NCI-H2171 treated with DMSO at 0.1 percent for 48 hours (cell line): ENCODE measurements around the gene SLC39A11.
"Not testable (repeated sequence)": the region's sequence is repeated elsewhere in the genome, so short reads cannot be mapped to it uniquely, and the experiment has no call there.

Experiments used
- DNase-seq: peaks from one replicate; lab custom pipeline; 2025; lab: John Stamatoyannopoulos, UW

SLC39A11 gene

DNA sequence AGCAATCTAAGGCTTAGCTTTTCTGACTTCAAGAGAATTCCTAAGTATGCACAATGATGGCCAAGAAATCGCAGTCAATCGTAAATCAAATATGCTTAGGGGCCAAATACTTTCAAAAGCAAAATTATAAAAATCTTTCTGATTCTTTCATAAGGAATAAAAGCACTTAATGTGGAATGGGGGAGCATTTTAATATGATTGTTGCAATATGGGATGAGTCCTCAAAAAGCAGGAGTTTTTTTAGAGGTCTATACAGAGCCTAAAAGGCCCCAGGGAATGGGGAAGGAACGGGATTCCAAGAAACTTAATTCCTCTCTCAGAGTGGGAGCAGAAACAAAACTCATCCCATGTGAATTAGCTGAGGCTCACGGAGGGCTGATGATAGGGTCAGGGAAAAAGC is 14.7 kb upstream of the SLC39A11 start:
- DNase-seq, result no peak

DNA sequence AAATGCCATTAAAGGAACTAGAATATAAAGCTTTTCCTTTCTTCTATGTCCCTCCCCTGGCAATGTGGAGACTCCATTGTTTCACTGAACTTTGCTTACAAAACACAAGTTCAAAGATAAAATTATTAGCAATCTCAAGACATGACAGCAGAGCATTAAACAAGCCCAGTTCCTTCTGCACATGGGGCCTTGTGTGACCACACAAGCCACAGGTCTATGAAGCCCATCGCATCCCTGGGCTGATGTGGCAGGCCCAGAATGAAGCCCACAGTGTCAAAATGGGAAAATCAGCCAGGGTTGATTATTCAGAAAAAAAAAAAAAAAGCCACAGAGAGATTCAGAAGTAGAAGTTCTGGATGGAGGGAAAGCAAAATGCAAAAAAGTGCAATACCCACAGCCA is 12.9 kb upstream of the SLC39A11 start:
- no peak for DNase-seq

DNA sequence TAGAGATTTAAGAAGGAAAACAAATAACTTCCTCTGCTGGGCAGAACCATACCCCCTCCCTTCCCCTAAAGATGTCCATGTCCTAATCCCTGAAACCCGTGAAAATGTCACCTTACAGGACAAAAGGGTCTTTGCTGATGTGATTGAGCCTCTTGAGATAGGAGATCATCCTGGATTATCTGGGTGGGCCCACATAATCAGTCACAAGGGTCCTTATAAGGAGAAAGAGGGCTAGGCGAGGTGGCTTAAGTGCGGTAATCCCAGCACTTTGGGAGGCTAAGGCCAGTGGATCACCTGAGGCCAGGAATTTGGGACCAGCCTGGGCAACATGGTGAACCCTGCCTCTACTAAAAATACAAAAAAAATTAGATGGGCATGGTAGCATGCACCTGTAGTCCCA is 12.0 kb upstream of the SLC39A11 start:
- no peak for DNase-seq

DNA sequence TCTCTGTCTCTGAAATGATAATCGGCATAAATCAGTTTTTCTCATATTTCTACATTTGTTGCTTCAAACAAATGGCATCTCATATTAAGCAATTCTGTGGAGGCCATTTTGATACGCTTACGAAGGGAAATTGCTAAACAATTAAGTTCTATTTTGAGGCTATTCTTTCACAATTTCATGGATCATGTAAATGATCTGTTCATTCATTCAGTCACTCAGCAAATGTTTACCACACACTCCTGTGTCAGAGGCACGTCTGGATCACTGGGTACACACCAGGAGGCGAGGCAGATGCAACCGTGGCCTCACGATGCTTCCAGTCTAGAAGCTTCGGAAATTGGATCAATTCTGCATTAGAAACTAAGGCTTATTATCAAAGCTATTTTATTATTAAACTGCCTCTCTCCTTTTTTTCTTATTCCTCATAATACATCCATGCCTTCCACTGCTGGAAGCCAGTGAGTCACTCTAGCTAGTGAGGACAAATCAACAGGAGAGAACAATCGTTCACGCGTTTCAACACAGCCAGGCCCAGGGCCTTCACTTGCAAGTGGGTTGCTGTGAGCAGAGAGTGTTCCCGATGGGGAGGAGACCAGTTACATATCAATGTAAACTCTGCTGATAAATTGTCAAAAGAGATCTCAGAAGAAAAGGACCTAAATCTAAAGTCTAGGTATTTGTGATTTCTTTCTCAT is 11.3 kb upstream of the SLC39A11 start:
- no peak for DNase-seq

DNA sequence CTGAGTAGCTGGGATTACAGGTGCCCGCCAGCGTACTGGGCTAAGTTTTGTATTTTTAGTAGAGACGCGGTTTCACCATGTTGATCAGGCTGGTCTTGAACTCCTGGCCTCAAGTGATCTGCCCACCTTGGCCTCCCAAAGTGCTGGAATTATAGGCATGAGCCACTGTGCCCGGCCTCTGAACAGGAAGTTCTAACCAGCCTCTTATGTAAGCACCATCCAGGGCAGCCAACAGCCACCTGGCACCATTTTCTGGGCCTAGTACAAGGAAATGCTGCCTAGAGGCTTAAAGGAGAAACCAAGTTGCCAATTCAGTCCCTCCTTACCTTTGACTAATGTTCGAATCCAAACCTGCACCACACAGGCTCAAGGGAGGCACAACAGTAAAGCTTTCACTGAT is 8.5 kb upstream of the SLC39A11 start:
- no peak for DNase-seq

DNA sequence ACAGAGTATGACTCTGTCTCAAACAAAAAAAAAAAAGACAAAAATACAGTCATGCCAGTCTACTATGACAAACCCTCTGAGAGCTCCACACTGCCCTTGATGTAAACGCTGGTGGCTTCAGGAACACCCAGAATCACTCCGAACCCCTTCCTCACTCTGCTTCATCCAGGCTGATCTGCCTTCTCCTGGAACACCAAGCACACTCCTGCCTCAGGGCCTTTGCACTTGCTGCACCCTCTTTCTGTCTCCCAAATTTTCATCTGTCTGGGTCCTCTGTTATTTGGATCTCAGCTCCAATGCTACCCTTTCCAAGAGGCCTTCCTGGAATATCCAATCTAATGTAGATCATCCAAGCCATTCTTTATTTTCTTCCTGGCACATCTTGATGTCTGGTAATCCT is 7.9 kb upstream of the SLC39A11 start:
- DNase-seq, result no peak

DNA sequence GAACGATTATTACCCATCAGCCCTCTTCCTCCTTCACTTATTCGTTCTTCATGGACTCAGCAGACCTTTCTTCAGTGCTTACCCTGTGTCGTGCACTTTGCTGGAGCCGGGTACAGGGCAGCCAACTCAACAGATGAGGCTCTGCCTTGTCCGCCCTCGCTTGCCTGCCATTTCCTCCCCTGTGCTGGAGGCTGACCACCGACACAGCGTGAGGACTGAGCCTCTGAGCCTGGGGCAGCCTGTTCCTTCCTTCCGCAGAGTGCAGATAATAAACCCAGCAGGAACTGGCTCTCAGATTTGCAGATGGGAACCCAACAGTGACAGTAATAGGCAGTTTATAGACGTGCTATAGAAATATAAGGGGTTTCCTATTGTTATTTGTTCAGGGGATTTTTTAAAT is 7.0 kb upstream of the SLC39A11 start:
- no peak for DNase-seq

DNA sequence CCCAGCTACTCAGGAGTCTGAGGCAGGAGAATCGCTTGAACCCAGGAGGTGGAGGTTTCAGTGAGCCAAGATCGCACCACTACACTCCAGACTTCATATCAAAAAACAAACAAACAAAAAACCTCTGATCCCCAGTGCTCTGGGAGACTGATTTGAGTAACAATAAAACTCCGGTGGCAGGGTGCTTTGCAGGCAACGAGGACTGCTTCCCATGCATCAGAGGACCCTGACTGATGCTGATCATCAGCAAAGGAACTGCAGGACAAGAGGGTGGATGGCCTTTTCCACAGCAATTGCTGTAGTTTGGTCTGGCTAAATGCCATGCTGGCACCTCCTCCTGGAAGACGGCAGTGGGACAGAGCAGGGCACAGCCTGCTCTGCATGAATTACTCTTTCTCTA is 6.4 kb upstream of the SLC39A11 start:
- no peak for DNase-seq

DNA sequence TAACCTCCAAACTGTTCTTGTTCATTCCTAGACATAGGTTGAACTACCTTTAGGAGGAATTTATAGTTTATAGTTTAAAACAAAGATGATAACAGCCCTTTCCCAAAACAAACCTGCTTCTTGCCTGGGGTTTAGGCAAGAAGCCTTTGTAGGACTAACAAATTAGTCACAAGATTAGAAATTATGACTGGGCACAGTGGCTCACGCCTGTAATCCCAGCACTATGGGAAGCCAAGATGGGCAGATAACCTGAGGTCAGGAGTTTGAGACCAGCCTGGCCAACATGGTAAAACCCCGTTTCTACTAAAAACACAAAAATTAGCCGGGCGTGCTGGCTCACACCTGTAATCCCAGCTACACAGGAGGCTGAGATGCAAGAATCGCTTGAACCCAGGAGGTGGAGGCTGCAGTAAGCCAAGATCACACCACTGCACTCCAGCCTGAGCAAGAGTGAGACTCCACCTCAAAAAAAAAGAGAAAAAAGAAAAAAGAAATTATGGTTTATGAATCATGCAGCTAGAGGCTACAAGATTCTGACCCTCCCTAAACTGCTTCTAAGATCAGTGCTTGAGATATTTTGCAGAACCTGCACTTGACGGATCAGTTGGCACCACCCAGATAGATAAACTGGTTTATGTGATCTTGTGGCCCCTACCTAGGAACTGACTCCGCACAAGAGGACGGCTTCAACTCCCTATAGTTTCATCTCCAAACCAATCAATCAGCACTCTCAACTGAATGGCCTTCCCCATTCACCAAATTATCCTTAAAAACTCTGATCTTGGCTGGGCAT is 5.7 kb upstream of the SLC39A11 start:
- not testable (repeated sequence) for DNase-seq

DNA sequence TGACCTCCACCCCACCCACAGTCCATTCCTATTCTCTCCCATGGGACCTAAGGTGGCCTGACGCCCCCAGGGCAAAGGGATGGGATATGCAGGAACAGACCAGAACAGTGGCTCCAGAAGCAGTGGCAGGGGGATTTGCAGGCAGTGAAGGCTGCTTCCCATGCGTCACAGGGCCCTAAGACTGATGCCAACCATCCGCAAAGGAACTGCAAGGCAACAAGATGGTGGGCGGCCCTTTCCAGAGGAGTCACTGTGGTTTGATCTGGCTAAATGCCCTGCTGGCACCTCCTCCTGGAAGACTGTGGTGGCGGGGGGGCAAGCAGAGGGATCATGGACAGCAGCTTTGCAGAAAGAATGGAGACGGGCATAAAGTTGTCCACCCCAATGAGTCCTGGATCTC is 4.4 kb upstream of the SLC39A11 start:
- no peak for DNase-seq

DNA sequence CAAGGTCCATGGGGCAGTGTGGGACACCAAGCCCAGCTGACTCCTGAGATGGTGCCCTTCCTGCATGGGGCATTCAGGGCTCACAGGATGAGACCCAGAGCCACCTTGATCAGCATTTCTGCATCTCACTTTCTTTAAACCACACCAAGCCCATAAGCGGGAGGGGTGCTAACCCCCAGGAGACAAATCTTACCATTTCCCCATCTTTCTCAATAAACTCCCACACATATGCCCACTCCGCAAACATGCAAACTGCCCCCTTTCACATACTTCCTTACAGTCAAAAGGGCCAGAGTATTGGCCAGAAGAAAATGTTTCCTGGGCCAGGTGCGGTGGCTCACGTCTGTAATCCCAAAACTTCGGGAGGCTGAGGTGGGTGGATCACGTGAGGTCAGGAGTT is 3.7 kb upstream of the SLC39A11 start:
- no peak for DNase-seq

DNA sequence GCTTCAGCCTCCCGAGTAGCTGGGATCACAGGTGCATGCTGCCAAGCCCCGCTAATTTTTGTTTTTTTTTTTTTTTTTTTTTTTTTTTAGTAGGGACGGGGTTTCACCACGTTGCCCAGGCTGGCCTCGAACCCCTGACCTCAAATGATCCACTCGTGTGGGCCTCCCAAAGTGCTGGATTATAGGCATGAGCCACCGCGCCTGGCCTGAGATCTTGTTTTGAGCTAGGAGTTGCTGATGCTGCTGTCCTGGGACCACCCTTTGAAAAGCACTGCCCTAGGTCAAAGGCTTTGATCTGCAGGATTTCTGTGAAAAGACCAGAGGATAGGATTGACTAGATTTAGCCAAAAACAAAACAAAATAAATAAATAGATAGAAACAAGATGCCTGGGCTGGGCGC is 798 bp upstream of the SLC39A11 start:
- DNase-seq, result no peak

DNA sequence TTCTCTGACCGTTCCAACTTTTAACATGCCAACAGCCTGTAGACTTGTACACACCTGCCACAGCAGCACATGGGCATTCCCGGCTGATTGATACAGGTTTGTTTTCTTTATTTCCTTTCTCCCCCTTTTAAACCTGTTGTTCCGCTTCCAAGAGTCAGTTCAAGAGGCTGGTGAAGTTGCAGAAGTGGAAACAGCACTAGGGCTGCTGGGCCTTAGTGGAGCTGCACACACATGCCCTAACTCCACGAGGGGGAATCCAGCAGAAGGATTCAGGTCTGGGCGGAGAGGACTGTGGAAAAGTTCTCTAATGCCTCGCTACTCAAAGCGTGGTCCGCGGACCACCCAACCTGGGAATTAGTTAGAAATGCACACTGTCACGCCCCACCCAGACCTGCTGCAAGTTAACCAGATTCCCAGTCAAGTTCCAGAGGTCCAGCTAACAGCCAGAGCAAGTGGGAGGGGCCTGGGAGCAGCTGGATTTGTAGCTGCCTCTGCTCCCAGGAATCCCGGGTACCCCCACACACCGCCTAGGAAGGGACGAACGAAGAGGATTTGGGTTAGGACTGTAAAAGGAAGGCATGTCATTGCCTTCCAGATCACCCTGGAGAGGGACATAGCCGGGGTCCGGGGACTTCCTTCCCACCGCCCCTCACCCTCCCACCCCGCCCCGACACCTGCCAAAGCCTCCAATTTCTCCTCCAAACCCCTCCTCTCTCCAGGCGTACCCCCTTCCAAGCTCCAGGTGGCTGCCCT is 542 bp downstream of the SLC39A11 start:
- no peak for DNase-seq

DNA sequence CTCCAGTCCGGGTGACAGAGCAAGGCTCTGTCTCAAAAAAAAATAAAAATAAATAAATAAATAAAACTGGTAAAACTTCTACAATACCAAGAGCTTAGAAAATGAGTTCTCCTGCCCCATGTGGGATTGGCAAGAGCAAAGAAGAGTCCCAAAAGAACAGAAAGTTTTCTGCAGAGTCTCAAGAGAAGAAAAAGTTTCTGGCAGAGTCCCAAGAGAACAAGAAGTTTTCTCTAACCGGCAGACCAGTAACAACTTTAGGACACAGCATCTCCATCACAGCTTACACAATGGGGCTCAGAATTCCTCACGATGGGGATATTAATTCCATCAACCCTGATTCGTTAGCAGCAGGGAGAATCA is 1.1 kb downstream of the SLC39A11 start:
- no peak for DNase-seq

DNA sequence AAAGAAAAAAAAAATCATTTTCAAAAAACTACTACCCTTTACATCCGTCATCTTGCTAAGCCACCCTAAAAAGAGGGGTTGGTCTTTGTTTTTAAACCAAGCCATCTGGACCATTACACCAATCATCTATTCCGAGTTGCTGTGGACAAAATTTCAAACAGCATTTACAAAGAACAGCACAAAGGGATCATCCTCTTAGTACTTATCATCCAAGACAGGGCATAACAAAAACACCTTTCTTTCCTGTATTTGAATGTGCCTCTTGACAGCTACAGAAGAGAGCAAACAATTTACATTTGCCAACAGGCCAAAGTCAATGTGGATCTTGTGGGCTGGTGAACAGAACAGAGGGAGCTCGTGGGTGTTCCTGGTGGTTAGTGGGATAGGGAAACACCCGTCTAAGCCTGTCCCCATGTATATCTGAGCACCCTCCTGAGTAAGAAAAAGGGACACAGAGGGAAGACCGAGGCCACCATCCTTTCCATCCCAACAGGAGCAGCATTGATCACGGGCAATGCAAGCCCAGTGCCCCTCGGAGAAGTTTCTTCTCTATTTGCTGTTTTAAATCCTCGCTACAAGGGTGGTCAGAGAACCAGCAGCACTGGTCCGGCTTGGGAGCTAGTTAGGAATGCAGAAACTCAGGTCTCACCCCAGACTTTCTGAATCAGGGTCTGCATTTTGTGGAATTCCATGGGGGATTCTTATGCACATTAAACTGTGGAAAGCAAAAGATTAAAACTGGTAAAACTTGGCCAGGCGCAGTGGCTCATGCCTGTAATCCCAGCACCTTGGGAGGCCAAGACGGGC is 1.9 kb downstream of the SLC39A11 start:
- no peak for DNase-seq

DNA sequence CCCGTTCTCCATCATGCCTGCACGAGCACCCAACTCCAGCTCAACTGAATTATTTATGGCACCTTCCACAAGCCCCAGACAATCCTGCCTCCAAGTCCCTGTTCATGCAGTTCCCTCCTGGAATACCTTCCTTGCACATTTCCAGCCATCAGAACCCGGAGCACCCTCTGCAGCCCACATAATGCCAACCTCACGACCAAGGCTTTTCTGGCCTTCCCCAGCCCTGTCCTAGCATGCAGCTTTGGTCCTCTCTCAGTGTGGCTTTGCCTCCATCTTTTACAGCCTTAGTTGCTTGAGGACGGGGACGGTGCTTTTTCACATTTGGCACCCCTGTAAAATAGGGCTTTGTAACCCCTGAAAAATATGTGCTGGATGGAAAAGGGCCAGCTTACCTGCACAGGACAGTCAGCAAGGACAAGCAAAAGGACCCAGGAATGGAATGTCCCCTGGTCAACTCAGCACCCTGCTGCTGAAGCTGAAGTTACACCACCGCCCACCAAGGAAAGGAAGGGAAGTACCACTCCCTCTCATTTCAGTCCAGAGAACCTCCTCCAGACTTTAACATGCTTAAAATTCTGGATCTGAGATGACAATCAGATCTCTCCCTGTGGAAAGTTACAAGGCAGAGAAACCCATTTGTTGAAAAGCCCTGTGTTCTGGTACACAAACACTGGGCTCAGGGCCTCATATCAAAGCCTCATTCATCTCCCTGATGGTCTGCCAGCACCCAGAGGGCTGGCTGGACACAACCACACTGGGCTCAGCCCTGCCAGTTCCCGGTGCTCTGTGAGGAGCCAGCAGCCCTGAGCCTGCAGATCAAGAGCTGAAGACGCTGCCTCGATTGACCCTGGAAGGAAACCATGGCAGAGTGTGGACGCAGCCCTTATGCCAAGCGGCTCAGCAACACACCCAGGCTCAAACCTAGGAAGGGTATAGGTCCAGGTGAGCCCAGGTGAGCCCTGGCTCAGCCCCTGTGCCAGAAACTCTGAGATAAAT is 2.9 kb downstream of the SLC39A11 start:
- DNase-seq, result no peak

DNA sequence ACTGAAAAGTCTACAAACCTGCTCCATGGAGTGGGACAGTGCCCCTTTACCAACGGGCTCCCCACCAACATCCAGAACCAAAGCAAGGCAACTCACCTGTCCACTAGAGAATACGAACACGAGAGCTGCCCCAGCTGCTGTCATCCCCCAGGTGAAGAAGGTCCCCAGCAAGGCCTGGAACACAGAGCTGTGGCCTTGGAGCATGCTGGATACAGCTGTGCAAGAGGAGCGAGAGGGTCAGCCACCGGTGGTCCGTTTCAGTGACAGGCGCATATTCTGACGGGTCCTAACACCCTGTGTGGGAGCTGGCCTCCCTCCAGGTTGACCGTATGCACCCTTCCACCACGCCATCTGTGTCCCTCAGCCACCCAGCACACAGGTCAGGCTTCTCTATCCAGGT is 3.9 kb downstream of the SLC39A11 start:
- no peak for DNase-seq

DNA sequence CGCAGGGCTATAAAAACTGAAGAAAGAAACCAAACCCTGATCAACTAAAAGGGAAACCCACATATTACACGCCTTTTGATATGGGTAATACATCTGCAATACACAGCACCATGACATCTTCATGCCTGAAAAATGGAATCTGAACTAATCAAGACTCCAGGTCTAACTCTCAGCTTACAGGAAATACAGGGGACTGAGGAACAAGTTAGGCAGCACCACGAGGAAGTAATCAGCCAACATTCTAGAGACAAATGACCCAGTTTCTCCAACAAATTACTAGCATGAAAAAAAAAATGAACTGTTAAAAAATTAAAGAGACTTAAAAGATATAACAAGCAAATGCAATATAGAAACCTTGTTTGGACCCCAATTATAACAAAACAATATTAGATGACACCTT is 9.1 kb downstream of the SLC39A11 start:
- no peak for DNase-seq

DNA sequence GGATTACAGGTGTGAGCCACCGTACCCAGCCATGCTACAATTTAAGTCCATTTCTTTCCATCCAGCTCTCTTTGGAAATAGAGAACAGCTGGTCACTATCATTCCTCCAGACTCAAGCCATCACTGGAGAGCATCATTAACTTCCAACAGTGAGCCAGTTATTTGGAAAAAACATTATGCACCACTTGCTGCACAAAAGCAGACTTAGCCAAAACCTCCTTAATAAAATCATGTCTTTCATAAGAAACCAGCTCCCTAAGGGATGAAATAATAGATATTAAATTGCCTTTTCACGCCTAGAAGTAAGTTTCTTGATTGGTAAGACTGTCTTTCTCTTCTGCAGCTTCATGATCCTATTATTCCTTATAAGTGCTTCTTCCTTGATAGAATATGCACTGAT is 17.9 kb downstream of the SLC39A11 start:
- DNase-seq, result no peak

DNA sequence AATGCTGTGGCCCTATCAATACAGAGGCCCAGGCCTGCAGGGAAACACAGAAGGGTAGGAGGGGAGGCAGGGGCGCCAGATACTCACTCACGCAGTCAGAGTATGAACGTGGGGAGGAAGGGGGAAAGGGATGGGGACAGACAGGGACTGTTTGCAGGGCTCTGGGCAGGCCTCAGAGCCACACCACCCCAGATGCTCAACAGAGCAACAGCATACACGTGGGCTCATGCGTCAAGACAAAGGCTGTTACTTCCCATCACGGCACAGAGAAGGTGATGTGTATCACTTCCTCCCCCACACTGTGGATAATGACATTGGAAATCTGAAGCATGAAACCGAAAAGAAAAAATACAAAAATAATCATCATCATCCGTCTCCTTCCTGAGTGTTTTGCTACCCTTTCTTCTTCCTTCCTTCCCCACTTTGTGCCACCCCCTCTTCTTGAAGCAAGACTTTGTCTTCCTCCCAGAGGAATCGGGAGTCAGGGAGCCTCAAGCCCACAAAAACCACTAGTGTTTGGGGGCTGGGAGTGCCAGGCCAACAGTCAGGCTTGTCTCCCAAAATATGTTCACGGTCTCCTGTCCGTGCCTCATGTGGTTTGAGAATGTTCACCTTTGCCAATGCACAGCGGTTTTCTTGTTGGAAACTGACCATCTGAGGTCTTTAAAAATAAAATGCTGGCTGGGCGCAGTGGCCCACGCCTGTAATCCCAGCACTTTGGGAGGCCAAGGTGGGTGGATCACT is 20.1 kb downstream of the SLC39A11 start:
- no peak for DNase-seq
